Caco-2 (cell line): ENCODE data around the gene MBOAT2. TPM values are rescaled to one million over a fixed set of nuclear protein-coding genes. Genes with fewer than 3 reads are reported as not detected.

Experiments
- BruUV-seq: library from RNA; stranded (reverse); fragments of 400-500 nt; replicated peaks from 2 replicates; lab custom pipeline; 2021; lab: Mats Ljungman, UMichigan
- CTCF ChIA-PET: fragments of 300-600 bp; sonication (Branson Sonifier 250); formaldehyde crosslinking; loops from one replicate; lab custom pipeline; 2022; ENCODE audit warnings: antibody characterized with exemption; lab: Charles Lee
- POLR2A ChIA-PET: fragments of 300-600 bp; sonication (Branson Sonifier 250); formaldehyde crosslinking; loops from one replicate; lab custom pipeline; 2022; ENCODE audit warnings: antibody characterized with exemption; lab: Charles Lee
- DNase-seq, 2 experiments: peaks; one replicate each; pipeline versions ENCODE4 v3.0.0 to v3.0.0-alpha.2; 2020 to 2022
- H3K27me3 ChIP-seq: replicated peaks from 2 replicates; pipeline ENCODE4 v1.6.0; 2011; ENCODE audit warnings: low read length; ENCODE audit not compliant: control insufficient read depth, insufficient read depth
- H3K36me3 ChIP-seq: 2 replicates; pipeline ENCODE4 v1.5.1; 2011; ENCODE audit warnings: low read length; ENCODE audit not compliant: control insufficient read depth, insufficient read depth
- H3K4me1 ChIP-seq: fragments of 250-450 bp; sonication (Bioruptor Pico); 2 replicates; pipeline ENCODE4 v1.5.1; 2020; ENCODE audit warnings: mild to moderate bottlenecking
- H3K4me3 ChIP-seq: 2 replicates; pipeline ENCODE4 v1.5.1; 2011; ENCODE audit warnings: low read depth, mild to moderate bottlenecking, control low read depth, low read length
- H3K9me3 ChIP-seq: fragments of 250-450 bp; sonication (Bioruptor Pico); 2 replicates; pipeline ENCODE4 v1.5.1; 2020; ENCODE audit warnings: mild to moderate bottlenecking, moderate library complexity
- H3K27ac Mint-ChIP-seq: one replicate; pipeline ENCODE4 v1.8.0; 2022; ENCODE audit warnings: mixed read lengths; ENCODE audit not compliant: unreplicated experiment
- H3K27me3 Mint-ChIP-seq: one replicate; pipeline ENCODE4 v1.8.0; 2022; ENCODE audit warnings: mixed read lengths; ENCODE audit not compliant: insufficient read depth, unreplicated experiment
- H3K36me3 Mint-ChIP-seq: one replicate; pipeline ENCODE4 v1.8.0; 2022; ENCODE audit warnings: mild to moderate bottlenecking, mixed read lengths; ENCODE audit not compliant: insufficient read depth, unreplicated experiment
- H3K4me1 Mint-ChIP-seq: one replicate; pipeline ENCODE4 v1.8.0; 2022; ENCODE audit warnings: low read depth, mixed read lengths; ENCODE audit not compliant: unreplicated experiment
- H3K4me3 Mint-ChIP-seq: one replicate; pipeline ENCODE4 v1.8.0; 2022; ENCODE audit warnings: mild to moderate bottlenecking, moderate library complexity, mixed read lengths; ENCODE audit not compliant: unreplicated experiment
- H3K9me3 Mint-ChIP-seq: one replicate; pipeline ENCODE4 v1.8.0; 2022; ENCODE audit warnings: mixed read lengths; ENCODE audit not compliant: unreplicated experiment
- CTCF ChIP-seq, 2 experiments: fragments of 200-600 bp in 1 of 2; IDR thresholded peaks; 1 replicate in 1 of 2; 2 replicates in 1 of 2; pipeline versions ENCODE4 v1.5.1 to v1.8.0; 2011 to 2022; ENCODE audit warnings: antibody characterized with exemption in 1 of 2, control low read depth in 1 of 2, inconsistent platforms in 1 of 2, low read depth in 1 of 2, low read length in 1 of 2, mild to moderate bottlenecking in 1 of 2, moderate library complexity in 1 of 2; ENCODE audit not compliant: insufficient read depth in 1 of 2, severe bottlenecking in 1 of 2, unreplicated experiment in 1 of 2
- intact Hi-C: fragments of 100-400 bp; cut with micrococcal nuclease; formaldehyde crosslinking; loops from one replicate; pipeline ENCODE4 v1.10.0; 2022; ENCODE audit not compliant: unreplicated experiment
- total RNA-seq: library from RNA; stranded (reverse); gene quantifications from 2 replicates; pipeline ENCODE4 v1.2.3, GENCODE V29; 2022

Gene MBOAT2
- total RNA-seq, 1 experiment from 2014 or later, result 12.6 TPM

DNA sequence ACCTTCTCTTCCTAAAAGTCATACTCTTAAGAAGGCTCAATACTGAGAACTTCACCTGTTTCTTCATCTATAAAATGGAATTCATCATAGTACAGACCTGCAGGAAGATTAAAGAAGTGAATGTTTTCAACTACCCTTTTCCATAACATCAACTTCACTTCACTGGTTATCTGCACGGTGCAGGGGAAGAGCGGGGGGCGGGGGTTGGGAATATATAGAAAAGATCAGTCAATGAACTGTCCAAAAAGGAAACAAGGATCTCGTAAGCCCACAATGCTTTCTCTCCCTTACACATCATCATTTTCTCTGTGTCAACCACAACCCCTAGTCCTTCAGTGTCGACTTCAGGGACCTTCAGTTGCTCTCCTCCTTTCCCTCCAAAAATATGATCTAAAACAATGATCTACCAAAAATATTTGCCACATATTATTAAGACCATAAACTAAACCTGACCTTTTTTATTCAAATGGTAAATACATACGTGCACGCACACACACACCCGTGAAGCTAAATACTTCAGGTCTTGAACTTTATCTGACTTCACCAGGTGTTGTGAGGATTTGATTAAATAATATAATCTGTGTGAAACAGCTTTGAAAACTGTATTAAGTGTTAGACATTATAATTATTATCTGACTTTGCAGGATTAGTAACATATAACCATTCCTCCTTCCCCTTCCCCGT, 4.9 kb downstream of the MBOAT2 start:
- no peaks in the 10 kb centered on the region for H3K27me3 ChIP-seq
- TF ChIP-seq CTCF (IDR thresholded peaks at IDR 0.05; ENCODE audit: insufficient read depth in 1 of 2, low read depth in 1 of 2, low read length in 1 of 2, severe bottlenecking in 1 of 2, unreplicated experiment in 1 of 2), result no peak
- H3K27me3 Mint-ChIP-seq, result peaks cover 4% of the 10 kb centered on the region
- H3K36me3 Mint-ChIP-seq, result no peaks in the 10 kb centered on the region
- no peaks in the 10 kb centered on the region for H3K9me3 ChIP-seq
- no peak overlapping the region for H3K27ac Mint-ChIP-seq
- H3K4me1 ChIP-seq, result peaks cover 8% of the 10 kb centered on the region; the same call in 1 of the 2 replicates
- H3K4me3 ChIP-seq, result no peak overlapping the region
- no peak for DNase-seq
- H3K4me3 Mint-ChIP-seq, result no peak overlapping the region
- peaks cover 18% of the 10 kb centered on the region for H3K4me1 Mint-ChIP-seq
- no peaks in the 10 kb centered on the region for H3K36me3 ChIP-seq
- ChIA-PET CTCF (no interaction called here), POLR2A (no interaction called here)
- intact Hi-C loops, result no loop called here
- no peaks in the 10 kb centered on the region for H3K9me3 Mint-ChIP-seq
- no TSS peak for BruUV-seq

DNA sequence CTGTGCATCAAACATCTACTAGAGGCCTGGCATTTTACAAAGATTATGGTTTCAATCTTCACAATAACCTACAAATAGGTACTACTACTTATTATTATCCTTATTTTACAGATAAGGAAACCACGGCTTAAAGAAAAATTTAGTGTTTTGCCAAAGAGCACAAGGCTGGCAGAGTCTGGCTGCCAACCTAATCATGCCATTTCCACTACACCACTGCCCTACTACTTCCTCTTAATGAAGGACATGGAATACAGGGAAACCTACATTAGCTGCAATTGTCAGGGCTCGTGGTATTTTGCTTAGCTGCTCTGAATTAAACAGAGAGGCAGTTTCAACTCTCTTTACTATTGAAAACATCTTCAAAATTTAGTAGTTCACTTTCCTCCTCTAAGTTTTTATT, 5.9 kb downstream of the MBOAT2 start:
- CTCF ChIA-PET, result no interaction called here
- H3K4me3 Mint-ChIP-seq, result no peak overlapping the region
- H3K4me1 Mint-ChIP-seq, result peaks cover 15% of the 10 kb centered on the region

GRCh38 chr2:8997108-8997507, 6.4 kb downstream of the MBOAT2 start:
- Mint-ChIP-seq H3K9me3 (no peaks in the 10 kb centered on the region), H3K36me3 (no peaks in the 10 kb centered on the region), H3K4me1 (peaks cover 11% of the 10 kb centered on the region), H3K27me3 (peaks cover 4% of the 10 kb centered on the region), H3K4me3 (no peak overlapping the region), H3K27ac (no peak overlapping the region)
- ChIA-PET POLR2A (no interaction called here), CTCF (no interaction called here)
- H3K4me1 ChIP-seq, result peaks cover 8% of the 10 kb centered on the region; the same call in 1 of the 2 replicates
- no peak overlapping the region for H3K4me3 ChIP-seq
- intact Hi-C loops, result no loop called here
- no peaks in the 10 kb centered on the region for H3K36me3 ChIP-seq
- no peak for DNase-seq
- H3K27me3 ChIP-seq, result no peaks in the 10 kb centered on the region
- no peaks in the 10 kb centered on the region for H3K9me3 ChIP-seq
- no peak for TF ChIP-seq CTCF (IDR thresholded peaks at IDR 0.05; ENCODE audit: insufficient read depth in 1 of 2, low read depth in 1 of 2, low read length in 1 of 2, severe bottlenecking in 1 of 2, unreplicated experiment in 1 of 2)
- no TSS peak for BruUV-seq

More for the DNA sequence above, 5.9 kb downstream of the MBOAT2 start:
- no peaks in the 10 kb centered on the region for H3K36me3 Mint-ChIP-seq
- no peaks in the 10 kb centered on the region for H3K9me3 ChIP-seq
- peaks cover 4% of the 10 kb centered on the region for H3K27me3 Mint-ChIP-seq
- no peaks in the 10 kb centered on the region for H3K9me3 Mint-ChIP-seq
- no peak overlapping the region for H3K27ac Mint-ChIP-seq
- peaks cover 8% of the 10 kb centered on the region; the same call in 1 of the 2 replicates for H3K4me1 ChIP-seq
- DNase-seq, result no peak
- intact Hi-C loops, result no loop called here
- POLR2A ChIA-PET, result no interaction called here
- no TSS peak for BruUV-seq
- no peaks in the 10 kb centered on the region for H3K36me3 ChIP-seq
- TF ChIP-seq CTCF (IDR thresholded peaks at IDR 0.05; ENCODE audit: insufficient read depth in 1 of 2, low read depth in 1 of 2, low read length in 1 of 2, severe bottlenecking in 1 of 2, unreplicated experiment in 1 of 2), result no peak
- H3K27me3 ChIP-seq, result no peaks in the 10 kb centered on the region
- H3K4me3 ChIP-seq, result no peak overlapping the region
